GM12892 (cell line): ENCODE data around the gene ZNF451.

ENCODE experiments used
- POLR2A ChIP-seq: IDR thresholded peaks from 2 replicates; pipeline ENCODE4 v1.6.1; 2011; ENCODE audit warnings: low read depth, low read length, control low read depth
- POLR2AphosphoS5 ChIP-seq: IDR thresholded peaks from 2 replicates; pipeline ENCODE4 v1.6.1; 2011; ENCODE audit warnings: low read depth, low read length, control low read depth
- TAF1 ChIP-seq: IDR thresholded peaks from 2 replicates; pipeline ENCODE4 v1.6.1; 2011; ENCODE audit warnings: low read depth, mild to moderate bottlenecking, control low read depth, low read length, borderline replicate concordance

GRCh38 chr6:57182017-57182432, 92.0 kb downstream of the ZNF451 start:
- TF ChIP-seq POLR2A, result no peak
- TF ChIP-seq POLR2AphosphoS5, result no peak
- TF ChIP-seq TAF1, result no peak
